ENCODE data around the gene GPR173.

Gene GPR173

DNA sequence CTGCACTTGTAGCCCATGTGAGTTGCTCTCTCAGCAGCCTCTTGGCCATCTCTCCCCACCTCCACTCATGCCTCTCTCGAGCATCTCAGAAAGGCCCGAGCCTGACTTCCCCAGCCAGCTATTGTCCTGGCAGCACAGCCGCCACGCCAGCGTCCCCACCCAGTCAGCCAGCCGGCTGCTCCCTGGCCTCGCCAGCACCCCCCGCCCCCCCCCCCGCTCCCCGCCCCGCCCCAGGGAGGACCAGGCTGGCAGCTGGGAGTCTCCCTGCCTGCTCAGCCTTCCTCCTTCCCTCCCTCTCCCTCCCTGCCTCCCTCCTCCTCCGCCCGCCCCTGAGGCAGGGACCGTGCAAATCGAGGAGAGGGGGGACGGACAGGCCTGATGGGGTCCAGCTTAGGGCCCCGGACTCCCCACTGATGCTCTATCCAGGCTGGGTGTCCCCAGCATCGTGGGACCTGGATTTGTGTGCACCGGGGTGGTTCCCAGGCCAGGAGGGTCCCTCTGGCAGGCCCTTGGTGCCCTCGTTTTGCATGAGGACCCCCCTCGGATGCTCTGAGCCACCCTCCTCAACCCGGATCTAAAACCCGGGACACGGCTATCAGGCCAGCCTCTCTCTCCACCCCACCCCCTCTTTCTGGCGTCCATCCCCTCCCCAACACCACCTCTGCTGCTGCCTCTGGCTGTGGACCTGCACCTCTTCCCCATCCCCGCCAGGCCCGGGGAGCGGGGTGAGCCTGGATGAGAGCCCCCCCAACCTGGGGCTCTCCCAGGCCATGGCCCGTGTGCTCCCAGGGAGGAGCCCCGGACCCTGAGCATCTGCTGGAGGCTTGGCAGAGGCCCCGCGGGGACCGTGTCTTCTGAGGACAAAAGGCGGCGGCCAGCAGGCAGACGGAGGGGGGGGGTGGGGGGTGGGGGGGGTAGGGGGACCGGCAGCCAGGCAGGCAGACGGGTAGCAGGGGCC lies at the start of gene GPR173:
Gene GPR173 (plus strand): TSS at position 621 of the 958 bp plus-strand sequence. CDS start 27,833 bp downstream, outside the sequence.
- DNase-seq: no peak

DNA sequence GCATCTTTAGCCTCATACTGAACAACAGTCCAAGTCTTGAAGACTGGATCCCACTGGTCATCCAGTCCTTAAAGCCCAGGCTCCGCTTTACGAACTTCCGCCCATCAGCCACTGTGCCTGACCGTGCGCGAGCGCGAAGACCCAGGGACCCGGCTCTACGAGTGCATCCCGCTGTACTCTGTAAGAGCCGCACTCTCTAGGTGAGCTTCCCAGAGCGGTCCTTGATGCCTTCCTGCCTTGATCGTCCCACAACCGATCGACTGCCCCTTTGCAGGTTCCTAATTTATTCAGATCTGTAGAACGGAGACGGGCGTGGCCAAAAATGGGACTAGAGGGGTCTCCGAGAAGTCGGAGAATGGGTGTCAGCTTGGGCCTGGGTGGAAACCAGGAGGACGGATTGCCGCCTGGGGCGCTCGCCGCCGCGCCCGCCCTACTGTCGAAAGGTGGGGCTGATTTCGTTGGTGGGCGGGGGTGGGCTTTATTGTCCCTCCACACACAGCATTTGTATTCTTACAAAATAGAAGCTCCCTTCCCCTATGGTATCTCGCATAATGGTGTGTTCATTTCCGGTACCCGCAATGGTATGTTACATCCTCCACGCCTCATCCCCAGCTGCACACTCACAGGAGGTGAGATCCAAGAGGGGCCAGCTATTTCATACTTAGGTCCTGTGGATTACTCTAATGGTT lies 48.0 kb upstream of the GPR173 start:
- DNase-seq: no peak

DNA sequence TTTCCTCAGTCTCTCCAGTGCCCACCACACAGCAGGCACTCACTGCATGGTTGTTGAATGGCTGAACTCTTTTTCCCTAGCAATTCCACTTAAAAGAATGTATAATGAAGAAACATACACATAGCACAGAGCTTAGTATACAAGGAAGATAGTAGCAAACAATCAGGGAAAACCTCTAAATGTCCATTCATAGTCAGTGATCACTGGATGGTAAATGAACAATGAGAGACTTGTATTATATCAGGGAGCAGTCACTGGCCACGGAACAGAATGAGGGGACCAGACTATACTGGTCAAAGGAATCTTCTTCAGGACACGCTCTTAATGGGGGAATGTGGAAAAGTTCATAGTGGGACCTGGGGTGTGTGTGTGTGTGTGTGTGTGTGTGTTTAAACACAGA lies 46.6 kb upstream of the GPR173 start:
- no peak for DNase-seq

DNA sequence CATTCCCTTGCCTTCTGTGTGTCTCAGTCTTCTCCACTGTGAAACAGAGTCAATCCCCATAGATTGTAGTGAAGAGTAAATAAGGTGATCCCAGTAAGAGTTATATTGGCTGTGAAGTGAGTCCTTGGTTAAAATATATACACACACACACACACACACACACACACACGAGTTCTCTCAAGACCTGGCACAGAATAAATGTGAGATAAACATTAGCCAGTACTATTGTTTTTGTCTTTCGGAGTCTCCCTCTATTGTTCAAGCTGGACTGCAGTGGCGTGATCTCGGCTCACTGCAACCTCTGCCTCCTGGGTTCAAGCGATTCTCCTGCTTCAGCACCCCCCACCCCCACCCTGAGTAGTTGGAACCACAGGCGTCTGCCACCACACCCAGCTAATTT lies 45.5 kb upstream of the GPR173 start:
- no peak for DNase-seq

GRCh38 chrX:53004038-53004437 lies 44.6 kb upstream of the GPR173 start:
- DNase-seq: no peak

GRCh38 chrX:53004811-53005210 lies 43.8 kb upstream of the GPR173 start:
- DNase-seq: no peak

DNA sequence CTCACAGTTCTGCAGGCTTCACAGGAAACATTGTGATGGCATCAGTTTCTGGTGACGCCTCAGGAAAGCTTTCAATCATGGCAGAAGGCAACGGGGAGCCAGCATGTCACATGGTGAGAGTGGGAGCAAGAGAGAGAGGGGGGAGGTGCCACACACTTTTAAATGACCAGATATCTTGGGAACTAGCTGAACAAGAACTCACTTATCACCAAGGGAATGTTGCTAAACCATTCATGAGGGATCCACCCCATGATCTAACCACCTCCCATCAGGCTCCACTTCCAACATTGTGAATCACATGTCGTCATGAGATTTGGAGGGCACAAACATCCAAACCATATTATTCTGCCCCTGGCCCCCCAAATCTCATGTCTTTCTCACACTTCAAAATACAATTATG lies 43.3 kb upstream of the GPR173 start:
- no peak for DNase-seq

GRCh38 chrX:53009032-53009431 lies 39.6 kb upstream of the GPR173 start:
- DNase-seq: no peak

DNA sequence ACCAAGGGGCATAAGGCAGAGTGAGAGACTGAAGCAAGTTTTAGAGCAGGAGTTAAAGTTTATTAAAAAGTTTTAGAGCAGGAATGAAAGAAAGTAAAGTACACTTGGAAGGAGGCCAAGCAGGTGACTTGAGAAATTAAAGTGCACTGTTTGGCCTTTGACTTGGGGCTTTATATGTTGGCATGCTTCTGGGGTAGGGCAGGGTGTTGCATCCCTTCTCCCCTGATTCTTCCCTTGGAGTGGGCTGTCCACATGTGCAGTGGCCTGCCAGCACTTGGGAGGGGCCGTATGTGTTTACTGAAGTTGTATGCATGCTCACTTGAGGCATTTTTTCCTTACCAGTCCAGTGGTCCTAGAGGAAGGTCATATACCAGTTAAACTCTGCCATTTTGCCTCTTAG lies 35.3 kb upstream of the GPR173 start:
- no peak for DNase-seq

- no peak for DNase-seq
Measured at GRCh38 chrX:53018627-53019026, 30.0 kb upstream of the GPR173 start.

DNA sequence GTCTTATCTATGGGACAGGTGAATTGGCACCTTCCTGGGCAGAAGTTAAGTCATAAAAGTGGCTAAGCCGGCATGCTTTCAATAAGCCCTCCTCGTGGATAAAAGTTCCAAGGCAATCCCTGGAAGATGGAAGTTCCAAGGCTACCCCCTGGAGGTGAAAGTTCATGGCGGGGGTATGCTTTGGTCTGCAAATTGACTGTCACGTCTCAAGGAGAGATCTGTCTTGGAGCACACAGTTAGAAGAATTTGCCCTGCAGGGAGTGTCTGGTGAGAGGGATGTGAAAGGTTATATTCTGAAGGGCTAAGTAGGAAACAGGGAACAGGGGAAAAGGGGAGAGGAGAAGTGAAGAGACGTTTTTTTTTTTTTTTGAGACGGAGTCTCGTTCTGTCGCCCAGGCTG lies 26.2 kb upstream of the GPR173 start:
- DNase-seq: no peak

GRCh38 chrX:53028678-53029077 lies 19.9 kb upstream of the GPR173 start:
- DNase-seq: no peak

- DNase-seq: no peak
Measured at GRCh38 chrX:53031380-53031779, 17.2 kb upstream of the GPR173 start.

- DNase-seq: no peak
Measured at GRCh38 chrX:53036149-53036548, 12.4 kb upstream of the GPR173 start.

DNA sequence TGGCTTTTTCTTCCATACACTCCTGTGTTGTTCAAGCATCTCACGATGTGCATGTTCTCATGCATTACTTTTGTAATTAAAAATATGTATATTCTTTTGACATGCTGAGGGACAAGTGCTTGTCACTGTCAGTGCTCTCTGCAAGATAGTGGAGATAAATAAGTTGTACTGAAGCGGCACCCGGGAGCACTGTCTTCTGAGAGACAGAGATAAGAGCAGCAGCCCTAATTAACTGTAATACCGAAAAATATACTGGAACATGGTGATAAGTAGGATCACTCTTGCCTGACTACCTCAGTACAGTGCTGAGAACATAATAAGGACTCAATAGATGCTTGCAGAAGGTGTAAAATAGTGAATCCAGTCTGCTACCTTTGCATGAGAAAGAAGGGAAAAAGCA lies 9.4 kb upstream of the GPR173 start:
- no peak for DNase-seq

DNA sequence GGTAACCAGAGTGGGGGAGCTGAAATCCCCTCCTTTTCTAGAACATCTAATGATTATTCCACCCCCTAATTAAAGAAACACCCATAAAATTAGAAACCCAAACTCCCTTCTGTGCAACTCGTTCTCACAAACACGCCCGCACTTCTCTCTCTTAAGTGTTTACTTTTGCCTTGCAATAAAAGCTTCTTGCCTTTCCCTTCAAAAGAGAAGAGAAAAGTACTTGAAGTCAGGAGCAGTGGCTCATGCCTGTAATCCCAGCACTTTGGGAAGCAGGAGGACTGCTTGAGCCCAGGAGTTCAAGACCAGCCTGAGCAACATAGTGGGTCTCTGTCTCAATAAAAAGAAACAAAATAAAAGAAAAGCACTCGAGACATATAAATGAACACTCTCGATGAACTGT lies 3.6 kb upstream of the GPR173 start:
- no peak for DNase-seq

DNA sequence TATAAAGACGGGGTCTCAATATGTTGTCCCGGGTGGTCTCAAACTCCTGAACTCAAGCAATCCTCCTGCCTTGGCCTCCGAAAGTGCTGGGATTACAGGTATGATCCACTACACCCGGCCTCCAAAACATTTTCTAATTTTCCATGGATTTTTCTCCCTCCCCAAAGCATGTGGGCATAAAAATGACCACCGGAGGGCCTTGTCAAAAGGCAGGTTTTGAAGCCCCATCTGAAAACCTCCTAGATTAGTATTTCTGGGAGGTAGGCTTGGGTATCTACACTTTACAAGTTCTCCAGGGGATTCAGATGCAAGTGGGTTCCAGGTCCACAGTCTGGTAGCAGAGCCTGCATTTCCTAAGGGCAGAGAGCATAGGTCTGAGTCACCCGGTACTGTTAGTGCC lies 1.4 kb upstream of the GPR173 start:
- DNase-seq: no peak

- DNase-seq: no peak
Measured at GRCh38 chrX:53049127-53049517, 533 bp downstream of the GPR173 start.

DNA sequence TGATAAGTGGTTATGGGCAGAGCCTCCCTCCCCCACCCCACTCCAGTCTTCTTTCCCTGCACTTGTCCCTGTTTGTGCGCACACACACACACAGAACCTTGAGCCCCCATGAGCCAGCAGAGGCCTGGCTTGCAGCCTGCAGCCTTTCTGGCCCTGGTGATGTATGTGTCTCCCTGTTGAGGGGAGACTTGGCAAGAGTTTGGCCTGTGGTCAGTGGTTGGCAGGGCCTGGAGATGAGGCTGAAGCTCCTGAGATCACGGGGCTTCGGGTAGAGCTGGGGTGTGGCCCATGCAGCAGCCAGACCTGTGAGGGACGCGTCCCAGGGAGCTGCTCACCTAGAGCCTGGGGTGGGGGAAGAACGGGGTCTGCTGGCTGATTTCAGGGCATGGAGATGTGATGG lies 2.3 kb downstream of the GPR173 start:
- DNase-seq: no peak

- no peak for DNase-seq
Measured at GRCh38 chrX:53055244-53055849, 6.8 kb downstream of the GPR173 start.

GRCh38 chrX:53056292-53056691 lies 7.7 kb downstream of the GPR173 start:
- no peak for DNase-seq

- DNase-seq: no peak
Measured at GRCh38 chrX:53065104-53065503, 16.5 kb downstream of the GPR173 start.

DNA sequence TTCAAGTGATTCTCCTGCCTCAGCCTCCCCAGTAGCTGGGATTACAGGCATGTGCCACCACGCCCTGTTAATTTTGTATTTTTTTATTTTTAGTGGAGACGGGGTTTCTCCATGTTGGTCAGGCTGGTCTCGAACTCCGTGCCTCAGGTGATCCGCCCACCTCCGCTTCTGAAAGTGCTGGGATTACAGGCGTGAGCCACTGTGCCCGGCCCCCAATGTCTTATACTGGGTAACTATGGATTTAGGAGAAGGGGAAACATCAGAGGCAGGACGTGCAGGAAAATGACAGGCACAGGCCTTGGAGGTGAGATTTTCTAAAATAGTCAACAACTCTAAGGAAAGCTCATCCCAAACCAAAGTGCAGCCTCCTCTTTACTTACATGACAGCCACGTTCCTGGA lies 22.5 kb downstream of the GPR173 start:
- DNase-seq: no peak

Measured in inflammatory macrophage treated with lipopolysaccharide for 4 hours (primary cell).